HepG2 (cell line): ENCODE results near the gene ZFP28.

Source experiments
- CTCF ChIP-seq: sonication (generic); formaldehyde crosslinking; IDR thresholded peaks from 2 replicates; pipeline ENCODE4 v1.5.0; 2020; ENCODE audit warnings: mild to moderate bottlenecking, missing genetic modification reagents, moderate library complexity
- FOXP1 ChIP-seq, 2 experiments: fragments of 450-650 bp in 1 of 2; IDR thresholded peaks; 2 replicates each; pipeline ENCODE4 v1.6.1; 2017 to 2018; ENCODE audit warnings: antibody characterized with exemption in 1 of 2
- JUND ChIP-seq: sonication (generic); formaldehyde crosslinking; IDR thresholded peaks from 2 replicates; pipeline ENCODE4 v1.8.0; 2022; ENCODE audit warnings: mild to moderate bottlenecking, missing genetic modification reagents
- NFATC3 ChIP-seq: sonication (generic); formaldehyde crosslinking; IDR thresholded peaks from 2 replicates; pipeline ENCODE4 v1.5.1; 2020; ENCODE audit warnings: mild to moderate bottlenecking, missing genetic modification reagents
- NFIC ChIP-seq: IDR thresholded peaks from 2 replicates; pipeline ENCODE4 v1.6.1; 2012; ENCODE audit warnings: mild to moderate bottlenecking, low read length, inconsistent platforms
- POLR2AphosphoS5 ChIP-seq: IDR thresholded peaks from 2 replicates; pipeline ENCODE4 v1.6.1; 2012; ENCODE audit warnings: low read depth, low read length
- RAD51 ChIP-seq: fragments of 450-650 bp; IDR thresholded peaks from 2 replicates; pipeline ENCODE4 v1.6.1; 2016; ENCODE audit warnings: borderline replicate concordance
- SP1 ChIP-seq, 2 experiments: fragments of 450-650 bp in 1 of 2; sonication (generic) in 1 of 2; formaldehyde crosslinking in 1 of 2; IDR thresholded peaks; 2 replicates each; pipeline versions ENCODE4 v1.4.0 to v1.6.1; 2016 to 2020; ENCODE audit warnings: missing genetic modification reagents in 1 of 2
- ZFP1 ChIP-seq: IDR thresholded peaks from 2 replicates; pipeline ENCODE4 v1.6.1; 2016
- ZNF138 ChIP-seq: sonication (generic); formaldehyde crosslinking; IDR thresholded peaks from 2 replicates; pipeline ENCODE4 v1.5.0; 2020; ENCODE audit warnings: mild to moderate bottlenecking, low read depth, missing genetic modification reagents
- ZNF513 ChIP-seq: sonication (generic); formaldehyde crosslinking; conservative IDR thresholded peaks from 2 replicates; pipeline ENCODE4 v1.5.0; 2020; ENCODE audit warnings: missing genetic modification reagents
- TF ChIP-seq, protein P1 (sequence below): sonication (generic); formaldehyde crosslinking; IDR thresholded peaks from 2 replicates; pipeline ENCODE4 v1.8.1; 2023; ENCODE audit warnings: missing genetic modification reagents, mild to moderate bottlenecking, borderline replicate concordance
- TF ChIP-seq, protein P2 (sequence below): IDR thresholded peaks from 2 replicates; pipeline ENCODE4 v1.6.1; 2016; ENCODE audit warnings: low read depth, missing genetic modification reagents, missing compliant biosample characterization

DNA sequence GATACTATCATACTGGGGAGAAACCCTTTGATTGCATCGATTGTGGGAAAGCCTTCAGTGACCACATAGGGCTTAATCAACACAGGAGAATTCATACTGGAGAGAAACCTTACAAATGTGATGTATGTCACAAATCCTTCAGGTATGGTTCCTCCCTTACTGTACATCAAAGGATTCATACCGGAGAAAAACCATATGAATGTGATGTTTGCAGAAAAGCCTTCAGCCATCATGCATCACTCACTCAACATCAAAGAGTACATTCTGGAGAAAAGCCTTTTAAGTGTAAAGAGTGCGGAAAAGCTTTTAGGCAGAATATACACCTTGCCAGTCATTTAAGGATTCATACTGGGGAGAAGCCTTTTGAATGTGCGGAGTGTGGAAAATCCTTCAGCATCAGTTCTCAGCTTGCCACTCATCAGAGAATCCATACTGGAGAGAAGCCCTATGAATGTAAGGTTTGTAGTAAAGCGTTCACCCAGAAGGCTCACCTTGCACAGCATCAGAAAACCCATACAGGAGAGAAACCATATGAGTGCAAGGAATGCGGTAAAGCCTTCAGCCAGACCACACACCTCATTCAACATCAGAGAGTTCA lies 15.6 kb downstream of the ZFP28 start:
- TF ChIP-seq FOXP1 (IDR thresholded peaks at IDR 0.05) (no peak), FOXP1 (CRISPR knock-in tag; IDR thresholded peaks at IDR 0.05) (no peak), ZNF513 (CRISPR knock-in tag) (no peak), POLR2AphosphoS5 (no peak), SP1 (IDR thresholded peaks at IDR 0.05) (no peak), SP1 (CRISPR knock-in tag; IDR thresholded peaks at IDR 0.05) (no peak), RAD51 (no peak), ZNF138 (CRISPR knock-in tag) (no peak), JUND (no peak), CTCF (CRISPR knock-in tag) (no peak), NFATC3 (CRISPR knock-in tag) (no peak), NFIC (no peak), ZFP1 (CRISPR knock-in tag) (no peak)
- TF ChIP-seq, protein P1, sequence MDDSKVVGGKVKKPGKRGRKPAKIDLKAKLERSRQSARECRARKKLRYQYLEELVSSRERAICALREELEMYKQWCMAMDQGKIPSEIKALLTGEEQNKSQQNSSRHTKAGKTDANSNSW = no peak
- TF ChIP-seq, protein P2, sequence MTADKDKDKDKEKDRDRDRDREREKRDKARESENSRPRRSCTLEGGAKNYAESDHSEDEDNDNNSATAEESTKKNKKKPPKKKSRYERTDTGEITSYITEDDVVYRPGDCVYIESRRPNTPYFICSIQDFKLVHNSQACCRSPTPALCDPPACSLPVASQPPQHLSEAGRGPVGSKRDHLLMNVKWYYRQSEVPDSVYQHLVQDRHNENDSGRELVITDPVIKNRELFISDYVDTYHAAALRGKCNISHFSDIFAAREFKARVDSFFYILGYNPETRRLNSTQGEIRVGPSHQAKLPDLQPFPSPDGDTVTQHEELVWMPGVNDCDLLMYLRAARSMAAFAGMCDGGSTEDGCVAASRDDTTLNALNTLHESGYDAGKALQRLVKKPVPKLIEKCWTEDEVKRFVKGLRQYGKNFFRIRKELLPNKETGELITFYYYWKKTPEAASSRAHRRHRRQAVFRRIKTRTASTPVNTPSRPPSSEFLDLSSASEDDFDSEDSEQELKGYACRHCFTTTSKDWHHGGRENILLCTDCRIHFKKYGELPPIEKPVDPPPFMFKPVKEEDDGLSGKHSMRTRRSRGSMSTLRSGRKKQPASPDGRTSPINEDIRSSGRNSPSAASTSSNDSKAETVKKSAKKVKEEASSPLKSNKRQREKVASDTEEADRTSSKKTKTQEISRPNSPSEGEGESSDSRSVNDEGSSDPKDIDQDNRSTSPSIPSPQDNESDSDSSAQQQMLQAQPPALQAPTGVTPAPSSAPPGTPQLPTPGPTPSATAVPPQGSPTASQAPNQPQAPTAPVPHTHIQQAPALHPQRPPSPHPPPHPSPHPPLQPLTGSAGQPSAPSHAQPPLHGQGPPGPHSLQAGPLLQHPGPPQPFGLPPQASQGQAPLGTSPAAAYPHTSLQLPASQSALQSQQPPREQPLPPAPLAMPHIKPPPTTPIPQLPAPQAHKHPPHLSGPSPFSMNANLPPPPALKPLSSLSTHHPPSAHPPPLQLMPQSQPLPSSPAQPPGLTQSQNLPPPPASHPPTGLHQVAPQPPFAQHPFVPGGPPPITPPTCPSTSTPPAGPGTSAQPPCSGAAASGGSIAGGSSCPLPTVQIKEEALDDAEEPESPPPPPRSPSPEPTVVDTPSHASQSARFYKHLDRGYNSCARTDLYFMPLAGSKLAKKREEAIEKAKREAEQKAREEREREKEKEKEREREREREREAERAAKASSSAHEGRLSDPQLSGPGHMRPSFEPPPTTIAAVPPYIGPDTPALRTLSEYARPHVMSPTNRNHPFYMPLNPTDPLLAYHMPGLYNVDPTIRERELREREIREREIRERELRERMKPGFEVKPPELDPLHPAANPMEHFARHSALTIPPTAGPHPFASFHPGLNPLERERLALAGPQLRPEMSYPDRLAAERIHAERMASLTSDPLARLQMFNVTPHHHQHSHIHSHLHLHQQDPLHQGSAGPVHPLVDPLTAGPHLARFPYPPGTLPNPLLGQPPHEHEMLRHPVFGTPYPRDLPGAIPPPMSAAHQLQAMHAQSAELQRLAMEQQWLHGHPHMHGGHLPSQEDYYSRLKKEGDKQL (CRISPR knock-in tag) = no peak
